ENCODE results near the gene ATRAID.

- TF ChIP-seq POLR2AphosphoS5 (IDR thresholded peaks at IDR 0.05; ENCODE audit: low read depth, low read length) (no peak), POLR2A (IDR thresholded peaks at IDR 0.05; ENCODE audit: low read depth, low read length) (no peak), SPI1 (IDR thresholded peaks at IDR 0.05; ENCODE audit: low read depth, low read length) (no peak), TAF1 (IDR thresholded peaks at IDR 0.05; ENCODE audit: low read depth, low read length) (no peak), PAX5 (IDR thresholded peaks at IDR 0.05; ENCODE audit: insufficient read depth, low read length, severe bottlenecking) (no peak), POU2F2 (IDR thresholded peaks at IDR 0.05; ENCODE audit: low read depth, low read length) (no peak)
Measured at GRCh38 chr2:27208486-27209050, 3.3 kb upstream of the ATRAID start.

Measured in GM12891 (cell line).